Fibroblast of the conjunctiva (primary cell): ENCODE measurements around the gene KMT2C.

Experiments
- DNase-seq: peaks from one replicate; pipeline ENCODE4 v3.0.0-alpha.2; 2010; ENCODE audit warnings: low read depth

The KMT2C gene

DNA sequence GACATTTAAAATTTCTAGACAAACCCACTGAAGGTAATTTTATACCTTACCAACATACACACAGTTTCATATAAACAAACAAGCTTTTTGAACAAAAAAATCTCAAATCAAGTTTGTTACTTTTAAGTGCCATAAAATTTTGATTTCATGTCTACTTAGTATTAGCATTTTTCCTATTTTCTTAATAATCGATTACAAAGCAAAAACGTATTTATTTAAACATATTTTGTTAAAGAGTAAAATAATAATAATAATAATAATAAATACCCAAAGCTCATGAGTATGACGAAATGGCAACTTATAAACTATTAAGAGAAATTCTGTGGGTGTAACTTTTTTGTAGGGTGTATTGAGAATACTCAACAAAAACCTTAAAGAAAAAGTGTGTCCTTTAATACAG, 232.7 kb downstream of the KMT2C start:
- DNase-seq = no peak

DNA sequence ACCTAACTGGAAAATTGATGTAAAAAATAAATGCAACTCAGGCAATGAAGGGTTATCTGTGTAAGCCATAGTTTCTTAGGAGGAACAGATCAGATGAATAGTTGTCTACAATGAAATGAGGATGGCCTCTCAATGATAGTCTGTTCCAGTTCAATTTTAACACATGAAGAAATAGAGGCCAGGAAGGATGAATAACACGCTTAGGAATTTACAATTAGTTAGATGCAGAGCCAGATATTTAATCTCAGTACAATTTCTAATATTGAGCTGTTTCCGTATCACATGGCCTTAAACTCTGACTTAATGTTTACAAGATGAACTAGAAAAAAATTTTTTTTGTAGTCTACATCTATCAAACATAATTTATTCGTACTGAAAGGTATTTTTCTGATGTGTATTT, 233.7 kb downstream of the KMT2C start:
- peak; percentile 12 for DNase-seq

DNA sequence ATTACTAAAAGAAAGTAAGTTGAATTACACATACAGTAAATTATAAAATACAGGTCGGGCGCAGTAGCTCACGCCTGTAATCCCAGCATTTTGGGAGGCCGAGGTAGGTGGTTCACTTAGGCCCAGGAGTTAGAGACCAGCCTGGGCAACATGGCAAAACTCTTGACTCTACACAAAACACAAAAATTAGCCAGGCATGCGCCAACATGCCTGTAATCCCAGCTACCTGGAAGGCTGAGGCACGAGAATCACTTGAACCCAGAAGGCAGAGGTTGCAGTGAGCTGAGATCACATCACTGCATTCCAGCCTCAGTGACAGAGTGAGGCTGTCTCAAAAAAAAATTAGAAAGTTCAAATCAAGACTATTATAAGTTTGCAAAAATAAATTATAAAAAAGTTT, 235.4 kb downstream of the KMT2C start:
- no peak for DNase-seq

DNA sequence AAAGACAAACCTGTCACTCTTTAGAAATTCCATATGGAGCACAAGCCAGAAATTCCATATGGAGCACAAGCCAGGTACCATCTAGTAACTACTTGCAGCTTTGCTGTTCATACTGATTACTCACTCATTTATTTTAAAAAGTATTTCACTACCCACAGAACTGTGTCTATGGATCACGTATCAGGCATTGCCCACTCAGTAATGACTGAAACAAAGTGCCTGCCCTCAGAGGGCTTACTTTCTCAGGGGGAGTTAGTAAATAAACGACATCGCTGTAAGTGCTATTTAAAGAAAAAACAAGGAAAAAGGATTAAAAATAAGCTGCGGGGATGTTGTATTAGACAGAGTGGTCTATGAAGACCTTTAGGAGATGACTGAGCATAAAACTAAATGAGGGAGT, 239.4 kb downstream of the KMT2C start:
- no peak for DNase-seq

DNA sequence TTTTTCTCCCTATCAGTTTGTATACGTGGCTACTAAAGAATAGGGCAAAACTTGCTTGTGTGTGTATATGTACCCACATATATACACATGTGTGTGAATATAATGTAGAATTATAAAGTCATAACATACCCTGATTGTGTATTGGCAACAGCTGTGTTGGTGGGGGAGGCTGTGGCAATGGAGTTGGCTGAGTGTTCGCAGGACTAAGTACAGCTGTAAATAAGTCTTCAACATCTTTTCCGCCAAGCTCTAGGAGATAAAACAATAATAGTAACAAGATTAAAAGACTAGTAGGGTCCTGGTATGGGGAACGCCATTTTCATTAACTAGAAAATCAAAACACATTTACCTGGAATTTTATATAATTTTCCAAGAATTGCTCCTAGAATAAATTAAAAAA, 241.9 kb downstream of the KMT2C start:
- no peak for DNase-seq

DNA sequence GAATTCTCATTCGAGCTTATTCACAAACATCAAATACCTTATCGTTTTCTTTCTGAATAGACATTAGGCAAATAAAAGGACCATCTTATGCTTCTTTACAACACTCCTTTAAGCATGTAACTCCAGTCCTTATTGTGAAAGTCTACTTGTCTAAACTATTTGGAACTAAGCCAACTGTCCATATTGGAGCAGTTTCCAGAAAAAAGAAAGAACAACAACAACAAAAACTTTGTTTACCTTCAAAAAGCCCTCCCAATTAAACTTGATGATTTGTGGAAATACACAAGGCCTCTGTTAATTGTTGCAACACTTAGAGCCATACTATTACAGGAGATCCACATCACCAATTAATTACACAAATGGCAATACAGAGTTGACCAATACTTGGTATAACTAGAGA, 246.7 kb downstream of the KMT2C start:
- DNase-seq = no peak

DNA sequence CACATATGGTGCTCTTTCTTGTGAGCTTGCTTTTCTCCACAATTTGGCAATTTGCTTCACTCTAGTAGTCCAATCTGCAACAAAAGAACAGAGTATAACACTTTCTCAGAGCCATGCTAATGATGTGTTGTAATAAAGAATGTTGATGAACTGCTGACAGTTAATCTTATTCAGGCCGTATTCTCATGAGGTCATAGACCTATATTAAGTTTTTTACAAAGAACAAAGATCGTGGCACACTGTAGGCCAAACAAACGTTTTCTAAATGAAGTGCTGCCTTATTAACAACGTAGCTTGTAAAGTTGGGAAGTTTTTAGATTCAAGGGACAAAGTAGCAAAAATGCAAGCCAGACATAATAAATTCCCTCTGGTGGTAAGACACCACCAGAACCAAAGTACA, 250.2 kb downstream of the KMT2C start:
- DNase-seq = no peak

DNA sequence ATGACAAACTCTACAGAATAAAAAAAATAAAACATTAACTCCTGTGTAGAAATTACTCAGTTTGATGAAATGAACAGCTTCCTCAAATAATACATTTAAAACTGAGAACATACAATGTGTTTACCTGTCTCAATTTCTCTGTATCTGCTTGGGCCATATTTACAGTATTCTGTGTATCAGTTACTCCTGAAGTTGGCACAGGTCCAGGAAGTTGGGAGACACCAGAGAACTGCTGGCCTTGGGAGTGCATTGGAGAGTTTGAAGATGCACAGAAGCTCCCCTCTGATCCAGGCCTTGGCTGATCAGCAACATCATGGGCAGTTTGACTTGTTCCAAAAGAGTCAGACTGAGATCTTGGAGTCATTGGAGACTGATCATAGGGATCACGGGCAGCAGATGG, 255.2 kb downstream of the KMT2C start:
- no peak for DNase-seq

DNA sequence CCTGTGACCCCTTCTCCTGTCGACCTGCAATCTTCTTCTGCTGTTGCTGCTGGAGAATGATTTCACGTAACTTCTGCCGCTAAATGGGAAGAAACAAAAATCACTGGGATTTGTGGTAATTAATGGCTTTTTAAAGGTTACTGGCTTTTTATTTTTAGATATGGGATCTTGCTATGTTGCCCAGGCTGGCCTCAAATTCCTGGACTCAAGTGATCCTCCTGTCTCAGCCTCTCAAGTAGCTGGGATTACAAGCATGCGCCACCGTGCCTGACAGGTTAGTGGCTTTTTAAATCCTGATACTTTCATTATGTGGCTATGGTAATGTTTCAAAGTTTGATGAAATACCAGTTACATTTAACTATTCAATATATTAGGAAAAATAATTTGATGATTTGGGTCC, 255.8 kb downstream of the KMT2C start:
- no peak for DNase-seq

DNA sequence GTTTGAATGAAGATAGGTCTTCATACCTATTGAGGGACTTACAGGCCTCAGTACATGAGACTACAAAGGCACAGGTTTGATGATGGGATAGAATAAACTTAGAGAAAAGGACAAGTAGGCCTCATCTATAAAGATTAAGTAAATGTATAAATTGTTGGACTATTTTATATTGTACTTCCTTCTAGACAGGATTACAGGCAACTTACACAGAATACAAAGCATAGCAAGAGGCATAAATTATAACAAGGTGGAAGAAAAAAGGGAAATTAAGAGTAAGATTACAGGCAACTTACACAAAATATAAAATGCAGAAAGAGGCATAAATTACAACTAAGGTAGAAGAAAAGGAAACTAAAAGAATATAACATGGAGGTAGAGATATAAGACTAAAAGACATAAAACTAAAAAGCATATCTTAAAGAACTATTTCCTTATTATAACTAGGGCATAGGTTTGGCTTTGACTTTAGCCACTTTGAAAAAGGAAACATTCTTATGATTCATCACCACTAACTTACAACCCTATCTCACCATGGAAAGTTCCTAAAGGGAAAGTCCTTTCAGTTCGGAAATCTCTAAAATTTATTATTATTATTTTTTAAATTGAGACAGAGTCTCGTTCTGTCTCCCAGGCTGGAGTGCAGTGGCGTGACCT, 257.3 kb downstream of the KMT2C start:
- DNase-seq = no peak

DNA sequence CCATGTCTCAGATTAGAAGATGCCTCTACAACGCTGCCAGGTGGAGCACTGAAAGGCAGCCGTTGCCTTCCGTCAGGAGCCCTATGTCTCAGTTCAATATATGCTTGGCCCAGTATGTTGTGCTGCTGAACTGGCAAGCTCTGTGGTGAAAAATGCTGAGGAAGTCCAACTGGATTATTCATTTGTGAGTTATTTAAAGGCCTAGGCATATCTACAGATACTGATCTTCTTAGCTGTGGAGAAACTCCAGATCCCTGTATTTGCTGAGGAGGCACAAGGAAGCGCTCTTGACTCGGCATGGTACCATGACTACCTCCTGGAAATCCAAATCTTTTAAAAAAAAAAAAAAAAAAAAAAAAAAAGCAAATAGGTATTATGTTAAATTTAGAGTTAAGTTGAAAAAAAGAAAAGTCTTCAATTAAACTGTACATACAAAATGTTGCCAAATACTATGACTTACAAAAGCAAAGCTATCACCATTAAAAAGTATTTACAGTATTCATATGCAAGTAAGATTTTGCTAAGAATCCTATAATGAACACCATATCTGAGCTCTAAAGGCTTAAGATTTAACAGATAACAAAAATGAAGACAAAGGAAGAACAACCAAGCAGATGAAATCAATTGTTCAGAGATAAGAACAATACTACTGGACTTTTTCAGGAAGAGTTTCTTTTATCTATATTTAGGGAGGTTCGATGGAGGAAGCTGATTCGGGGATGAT, 258.0 kb downstream of the KMT2C start:
- no peak for DNase-seq

DNA sequence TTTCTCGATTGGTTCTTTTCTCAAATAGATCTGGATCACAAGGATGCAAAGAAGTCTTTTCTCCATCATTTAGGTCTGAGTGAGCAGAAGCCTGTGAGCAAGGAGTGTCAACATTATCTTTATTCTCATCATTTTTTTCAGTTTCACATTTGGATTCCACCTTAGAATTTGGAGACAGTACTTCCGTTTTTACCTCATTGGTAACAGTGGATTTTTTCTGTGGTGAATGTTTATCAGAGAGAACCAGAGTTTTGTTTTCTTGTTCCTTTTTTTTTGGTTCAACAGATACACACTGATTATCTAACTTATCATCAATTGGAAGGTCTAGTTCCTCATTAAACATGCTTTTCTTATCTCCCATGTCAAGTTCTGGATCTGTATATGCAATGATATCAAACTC, 259.0 kb downstream of the KMT2C start:
- DNase-seq = no peak

DNA sequence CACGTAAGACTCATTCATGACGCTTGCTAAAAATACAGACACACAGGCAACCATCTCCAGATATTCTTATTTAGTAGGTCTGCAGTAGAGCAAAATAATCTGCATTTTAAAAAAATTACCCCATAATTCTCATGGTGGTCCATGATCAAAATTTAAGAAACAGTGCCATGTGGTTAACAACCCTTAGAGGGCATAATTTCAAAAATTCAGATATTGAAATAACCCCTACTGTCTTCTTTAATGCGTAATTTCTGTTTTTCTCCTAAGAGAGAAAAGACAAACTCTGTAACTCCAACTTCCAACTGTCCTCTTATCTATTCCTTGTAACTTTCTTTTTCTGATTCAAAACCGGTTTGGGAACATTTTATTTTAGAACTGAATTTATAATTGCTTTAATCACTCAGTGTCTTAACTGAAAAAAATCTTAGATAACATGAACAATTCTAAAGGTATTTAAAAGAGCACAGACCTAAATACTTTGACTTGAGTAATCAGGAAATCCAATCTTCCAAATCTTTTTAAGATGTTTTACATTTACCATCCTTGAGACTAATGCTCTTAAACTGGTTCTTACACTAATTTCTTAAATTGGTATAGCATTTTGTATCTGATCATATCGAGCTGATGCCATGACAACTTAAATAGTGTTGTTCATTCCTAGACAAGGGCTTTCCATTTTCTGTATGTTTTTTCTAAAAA, 262.3 kb downstream of the KMT2C start:
- DNase-seq = no peak

DNA sequence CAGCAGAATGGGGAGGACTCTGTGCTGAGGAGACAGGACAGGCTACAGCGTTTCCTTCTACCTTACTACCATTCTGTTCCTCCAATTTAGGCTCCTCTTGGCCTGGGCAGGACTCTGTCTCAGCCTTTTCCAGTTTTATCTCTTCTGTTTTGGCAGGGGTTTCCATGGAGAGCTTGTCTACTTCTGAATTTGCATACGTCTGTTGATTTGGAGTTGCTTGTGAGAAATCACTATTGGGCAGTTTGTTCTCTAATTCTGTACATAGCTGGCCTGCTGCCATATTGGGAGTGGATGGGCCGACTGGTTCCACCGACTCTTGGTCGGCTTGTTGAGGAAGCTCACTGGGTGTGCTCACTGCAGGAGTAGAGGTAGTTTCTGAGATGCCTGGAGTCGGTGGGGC, 273.5 kb downstream of the KMT2C start:
- no peak for DNase-seq

DNA sequence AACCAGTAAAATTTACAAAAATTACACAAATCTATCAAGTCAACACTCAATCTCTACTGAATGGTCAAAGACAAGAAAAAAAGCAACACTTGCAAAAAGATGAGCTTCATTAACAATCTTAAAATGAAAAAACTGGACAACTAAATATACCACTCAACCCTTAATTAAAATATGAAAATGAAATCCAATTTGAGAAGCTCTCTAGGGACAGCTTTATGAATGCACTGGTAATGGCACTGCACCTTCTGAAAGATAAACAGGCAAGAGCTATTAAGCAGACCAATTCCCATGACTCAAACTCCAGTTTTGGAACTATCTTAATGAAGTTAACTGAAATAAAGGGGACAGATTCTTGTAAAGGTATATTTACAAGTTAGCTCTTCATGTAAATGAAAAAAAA, 274.6 kb downstream of the KMT2C start:
- no peak for DNase-seq

DNA sequence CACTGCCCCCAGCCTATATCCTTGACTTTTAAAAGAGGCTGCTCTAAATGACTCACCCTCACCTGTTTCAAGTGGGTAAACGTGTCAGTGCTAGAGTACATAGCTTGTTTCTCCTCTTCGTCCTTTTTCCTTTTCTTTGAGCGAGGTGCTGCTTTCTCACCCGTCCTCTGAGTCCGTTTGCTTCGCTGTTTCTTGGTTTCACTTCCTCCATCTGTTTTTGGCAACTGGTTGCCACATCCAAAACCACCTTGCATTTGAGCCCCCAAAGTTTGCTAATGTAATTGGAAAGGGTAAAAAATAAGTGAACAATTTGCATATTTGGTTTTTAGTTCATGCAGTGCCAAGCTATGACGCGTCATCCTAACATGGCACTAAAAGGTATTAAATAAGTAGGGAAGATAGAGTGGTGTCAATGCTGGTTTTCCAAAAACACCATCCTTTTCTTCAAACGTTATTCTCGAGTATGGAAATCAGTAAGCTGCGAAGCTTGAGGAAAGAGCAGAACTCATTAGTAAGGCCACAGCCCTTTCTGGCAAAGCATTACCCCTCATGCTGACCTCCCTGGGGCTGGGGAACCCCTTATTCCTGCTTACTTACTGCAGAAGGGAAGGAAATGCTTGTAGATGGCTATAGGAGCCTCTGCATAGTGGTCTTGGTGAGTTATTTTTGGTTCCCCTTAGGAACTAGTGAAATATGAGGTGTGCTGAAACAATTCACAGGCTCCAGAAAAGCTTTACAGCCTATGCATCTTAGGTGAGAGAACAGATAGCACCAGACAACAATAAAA, 276.8 kb downstream of the KMT2C start:
- no peak for DNase-seq

DNA sequence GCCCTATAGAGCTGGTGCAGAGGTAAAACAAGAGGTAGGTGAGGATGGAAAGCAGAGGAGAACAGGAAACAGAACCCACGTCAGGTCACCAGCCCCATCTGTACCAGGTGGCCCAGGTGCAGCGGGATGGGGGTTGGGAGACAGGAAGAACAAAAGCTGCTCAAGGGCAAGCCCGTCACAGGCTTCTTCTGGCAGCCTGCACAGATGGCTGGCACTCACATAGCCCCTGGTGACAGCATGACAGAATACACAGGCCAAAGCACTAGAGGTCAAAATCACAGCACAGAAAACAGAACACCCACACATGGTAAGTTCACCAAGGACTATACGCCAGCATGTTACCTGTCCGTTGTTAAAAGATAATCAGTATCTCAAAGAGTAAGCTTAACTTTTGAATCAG, 283.5 kb downstream of the KMT2C start:
- no peak for DNase-seq

DNA sequence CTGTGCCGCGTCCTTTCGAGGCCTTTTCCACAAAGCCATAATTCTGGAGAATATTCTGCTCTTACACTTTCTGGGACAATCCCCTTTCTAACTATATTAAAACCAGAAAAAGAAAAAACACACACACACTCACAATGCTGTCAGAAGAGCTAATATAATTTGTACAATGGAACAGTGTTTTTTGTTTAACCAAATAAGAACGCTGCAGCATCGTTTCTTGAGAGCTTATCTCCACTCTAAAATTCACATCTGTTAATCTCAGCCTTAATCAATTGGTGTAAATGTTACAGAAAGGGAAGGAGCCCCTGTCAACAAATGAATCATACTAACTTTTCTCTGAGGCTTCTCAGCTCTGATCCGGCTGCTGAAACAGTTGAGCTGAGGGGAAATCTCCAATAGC, 286.4 kb downstream of the KMT2C start:
- no peak for DNase-seq

DNA sequence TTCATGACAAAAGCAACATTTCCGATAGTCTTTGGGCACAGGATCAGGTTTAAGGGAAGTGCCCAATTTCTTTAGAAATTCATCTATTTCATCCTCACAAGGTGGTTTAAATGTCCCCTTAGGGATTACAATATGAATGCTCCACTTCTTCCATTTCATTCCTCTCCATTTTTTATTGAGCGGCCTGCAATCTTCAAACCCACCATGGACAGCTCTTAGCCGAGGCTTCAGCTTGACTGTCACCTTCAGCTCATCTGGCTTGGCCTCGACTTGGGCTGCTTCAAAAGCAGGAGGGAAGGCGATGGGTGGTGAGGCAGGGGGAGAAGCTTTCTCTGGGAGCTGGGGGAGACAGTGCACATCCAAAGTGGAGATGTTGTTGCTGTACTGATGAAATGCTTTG, 287.1 kb downstream of the KMT2C start:
- no peak for DNase-seq

DNA sequence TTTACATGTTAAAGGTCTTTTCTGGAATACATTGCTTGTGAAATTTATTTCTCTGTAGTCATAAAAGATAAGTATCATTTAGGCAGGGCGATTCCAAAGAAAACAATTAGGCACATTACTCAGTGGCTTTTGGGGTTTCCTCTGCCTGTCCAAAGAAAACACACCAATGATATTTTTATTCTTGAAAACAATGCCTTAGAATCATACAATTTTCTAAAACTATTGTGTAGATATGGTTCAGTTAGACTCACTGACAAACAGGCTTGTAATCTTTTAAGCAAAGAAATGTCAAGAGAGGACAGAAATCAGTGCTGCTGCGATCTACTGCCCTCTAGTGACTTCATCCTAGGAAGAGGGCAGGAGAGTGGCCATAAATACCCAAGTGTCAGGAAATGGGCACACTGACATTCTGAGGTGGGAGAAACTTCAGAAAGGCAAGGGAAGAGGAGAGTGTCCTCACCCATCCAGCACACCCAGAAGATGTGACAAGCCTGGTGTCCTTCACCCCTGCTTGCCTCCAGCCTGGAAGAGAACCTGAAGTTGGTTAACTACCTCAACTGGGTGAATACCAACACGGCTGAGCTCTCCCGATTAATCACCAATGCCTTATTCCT, 289.8 kb downstream of the KMT2C start:
- DNase-seq = peak; percentile 38

DNA sequence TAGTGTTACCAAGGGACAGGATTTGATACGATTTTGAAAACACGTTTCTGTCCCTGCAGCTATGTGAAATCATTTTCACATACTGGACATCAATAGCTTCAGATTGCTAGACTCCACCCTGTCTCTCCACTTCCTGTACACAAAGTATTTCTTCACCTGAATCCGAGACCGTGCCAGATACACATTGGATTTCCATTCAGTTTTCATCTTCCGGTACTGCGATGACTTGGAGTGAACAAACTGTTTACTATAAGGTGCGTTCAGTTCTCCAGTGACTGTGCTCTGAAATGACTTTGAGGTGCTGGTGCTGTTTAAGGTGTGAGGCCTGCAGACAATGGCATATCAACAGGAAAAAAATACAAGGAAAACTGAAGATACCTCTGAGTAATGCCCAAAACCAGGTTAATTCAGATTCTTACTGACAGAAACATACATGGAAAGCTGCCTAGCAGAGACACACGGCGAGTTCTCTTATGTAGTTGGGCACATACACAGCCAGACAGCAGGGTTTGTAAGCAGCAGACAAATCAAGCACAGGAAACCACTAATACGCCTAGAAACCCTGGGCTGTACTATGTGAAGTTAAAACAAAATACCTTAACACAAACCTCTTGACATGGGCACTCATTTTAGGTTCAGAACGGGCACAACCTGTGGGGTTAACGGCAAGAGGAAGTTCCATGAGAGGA, 291.1 kb downstream of the KMT2C start:
- no peak for DNase-seq
